ENCODE results near the gene APOLD1. TPM values are rescaled to one million over a fixed set of nuclear protein-coding genes. Genes with fewer than 3 reads are reported as not detected.
A peak's percentile ranks its signal among the peaks of the same experiment; 100 is the strongest.

Gene APOLD1
- total and polyA plus RNA-seq, 5 experiments from 2014 or later, result 0.14 to 4.3 (median 1.4) TPM

DNA sequence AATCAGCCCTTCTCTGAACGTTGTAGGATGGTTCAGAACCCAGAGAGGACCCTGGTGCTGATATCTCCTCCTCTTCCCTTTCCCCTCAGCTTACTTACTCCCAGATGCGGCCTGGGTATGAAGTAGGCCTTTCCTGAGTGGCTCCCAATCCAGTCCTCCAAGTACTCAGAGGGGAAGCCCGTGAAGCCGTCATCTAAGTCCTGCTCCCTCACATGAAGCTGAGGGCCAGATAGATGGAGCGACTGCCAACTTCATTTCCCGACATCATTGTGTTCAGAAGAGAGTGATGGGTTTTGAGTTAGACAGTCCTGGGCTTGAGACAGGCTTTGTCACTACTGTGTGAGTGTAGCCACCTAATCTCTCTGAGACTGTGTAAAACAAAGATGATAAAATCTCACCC, 2.7 kb downstream of the APOLD1 start:
- Mint-ChIP-seq H3K27me3 (no peaks in the 10 kb centered on the region), H3K36me3 (no peaks in the 10 kb centered on the region), H3K27ac (peak overlapping the region; percentile 79 to 99 (median 94)), H3K4me3 (peak overlapping the region; percentile 80 to 91 (median 86)), H3K4me1 (peaks cover 4 to 26% (median 20%) of the 10 kb centered on the region in 4 donors), H3K9me3 (no peaks in the 10 kb centered on the region)
- POLR2A ChIA-PET, result interaction anchor here (0.6 to 4.6 kb wide), 9 partner anchors 8 to 158 kb away, joined by 3 to 68 read pairs (median 7); partner anchors contain the start of gene DDX47
- DNase-seq, result no peak
- no peak for ATAC-seq

DNA sequence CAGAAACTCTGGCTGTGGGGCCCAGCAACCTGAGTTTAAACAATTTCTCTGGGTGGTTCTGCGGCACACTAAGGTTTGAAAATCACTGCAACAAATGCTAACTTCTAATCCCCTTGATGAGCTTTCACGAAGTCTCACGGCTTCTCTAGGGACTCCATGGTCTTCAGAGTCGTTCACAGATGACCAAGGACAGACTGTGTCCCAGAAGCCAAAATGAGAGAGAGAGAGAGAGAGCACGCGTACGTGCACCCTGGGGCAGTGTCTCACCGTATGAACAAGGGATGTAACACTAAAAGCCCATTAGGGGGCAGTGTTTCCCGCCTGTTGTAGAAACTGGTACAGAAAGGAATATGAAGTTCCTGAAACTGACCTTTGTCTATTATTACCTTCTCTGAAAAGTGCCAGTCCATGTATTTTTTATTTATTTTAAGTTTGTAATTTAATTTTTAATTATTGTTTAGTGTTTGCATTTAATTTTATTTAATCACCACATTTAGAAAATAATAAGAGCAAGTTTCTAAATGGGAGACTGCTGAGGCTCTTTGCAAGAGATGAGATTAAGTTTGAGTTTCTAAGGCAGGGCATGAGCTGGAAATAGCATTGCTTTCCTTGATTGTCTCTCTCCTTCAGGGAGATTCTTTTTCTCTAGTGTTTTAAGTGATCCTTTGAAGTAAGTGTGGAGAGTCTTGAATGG, 3.4 kb downstream of the APOLD1 start:
- peak; percentile 31 to 80 (median 58) for DNase-seq

DNA sequence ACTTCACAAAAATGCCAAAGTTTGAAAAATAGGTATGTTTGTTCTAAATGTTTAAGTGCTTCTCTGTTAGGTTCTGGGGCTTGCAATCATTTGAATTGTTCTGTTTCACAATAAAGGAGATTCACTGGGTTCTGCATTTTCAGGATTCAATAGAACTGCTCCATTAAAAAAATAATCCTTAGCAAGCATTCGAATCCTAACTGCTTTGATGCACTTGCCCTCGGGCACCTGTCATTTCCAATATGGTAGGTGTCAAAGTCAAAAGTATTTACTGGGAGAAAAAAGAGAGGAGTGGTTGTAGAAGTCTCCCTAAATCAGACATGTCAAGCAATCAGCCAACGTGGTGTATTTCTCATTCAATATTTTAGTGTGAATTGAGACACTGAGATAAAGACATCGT, 5.5 kb downstream of the APOLD1 start:
- Mint-ChIP-seq H3K9me3 (no peaks in the 10 kb centered on the region), H3K36me3 (no peaks in the 10 kb centered on the region), H3K27ac (no peak overlapping the region), H3K4me1 (peaks cover 4 to 24% (median 20%) of the 10 kb centered on the region in 4 donors), H3K4me3 (no peak overlapping the region), H3K27me3 (no peaks in the 10 kb centered on the region)
- ATAC-seq, result no peak
- no peak for DNase-seq
- POLR2A ChIA-PET, result interaction anchor here (4.6 kb wide), 2 partner anchors 13 to 23 kb away, joined by 32 to 68 read pairs; partner anchors contain the start of gene DDX47

More for the DNA sequence above, 3.4 kb downstream of the APOLD1 start:
- peak; percentile 55 to 71 for ATAC-seq
- POLR2A ChIA-PET, result interaction anchor here (0.6 to 4.6 kb wide), 7 partner anchors 16 to 432 kb away, joined by 3 to 68 read pairs (median 14); partner anchors contain the start of genes BORCS5 and DDX47
- Mint-ChIP-seq H3K9me3 (no peaks in the 10 kb centered on the region), H3K4me1 (peaks cover 4 to 26% (median 20%) of the 10 kb centered on the region in 4 donors), H3K27me3 (no peaks in the 10 kb centered on the region), H3K27ac (peak overlapping the region in 9 of 10 donors; percentile 83 to 99 (median 94)), H3K36me3 (no peaks in the 10 kb centered on the region), H3K4me3 (peak overlapping the region; percentile 68 to 91 (median 86))

DNA sequence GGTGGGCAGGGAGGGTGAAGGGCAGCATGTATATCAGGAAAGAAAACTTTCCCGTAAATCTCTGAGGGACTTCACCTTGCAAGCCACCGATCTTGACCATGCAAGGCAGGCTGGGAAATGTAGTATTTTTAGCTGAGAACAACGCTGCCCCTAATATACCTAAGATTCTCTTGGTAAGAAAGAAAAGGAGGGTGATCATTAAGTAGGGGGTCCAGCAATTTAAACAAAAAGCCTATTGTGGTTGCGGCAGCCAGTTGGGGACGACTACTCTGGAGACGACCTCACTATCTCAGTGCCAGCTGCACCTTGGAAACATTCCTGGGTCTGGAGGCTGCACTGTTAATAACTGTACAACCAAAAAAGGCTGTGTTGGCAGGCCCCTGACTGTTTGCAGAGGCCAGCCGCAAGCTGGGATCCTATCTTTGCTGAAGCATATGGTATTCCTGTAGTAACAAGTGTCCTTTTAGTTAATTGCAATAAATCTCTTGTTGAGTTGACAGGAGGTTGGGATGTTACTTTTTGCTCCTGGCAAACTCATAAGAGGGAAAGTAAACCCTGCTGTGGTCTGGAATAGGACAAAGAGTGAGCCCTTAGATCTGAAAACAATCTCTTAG, 6.4 kb downstream of the APOLD1 start:
- H3K9me3 Mint-ChIP-seq, result no peaks in the 10 kb centered on the region
- no peak overlapping the region for H3K4me3 Mint-ChIP-seq
- H3K27ac Mint-ChIP-seq, result peak overlapping the region in 2 of 10 donors; percentile 52
- no peaks in the 10 kb centered on the region for H3K36me3 Mint-ChIP-seq
- H3K4me1 Mint-ChIP-seq, result peaks cover 4 to 21% (median 17%) of the 10 kb centered on the region in 4 donors
- no peaks in the 10 kb centered on the region for H3K27me3 Mint-ChIP-seq
- no peak for ATAC-seq
- no peak for DNase-seq
- POLR2A ChIA-PET, result interaction anchor here (1.0 to 4.0 kb wide), 2 partner anchors 11 to 21 kb away, joined by 3 to 14 read pairs; partner anchors contain the start of gene DDX47

DNA sequence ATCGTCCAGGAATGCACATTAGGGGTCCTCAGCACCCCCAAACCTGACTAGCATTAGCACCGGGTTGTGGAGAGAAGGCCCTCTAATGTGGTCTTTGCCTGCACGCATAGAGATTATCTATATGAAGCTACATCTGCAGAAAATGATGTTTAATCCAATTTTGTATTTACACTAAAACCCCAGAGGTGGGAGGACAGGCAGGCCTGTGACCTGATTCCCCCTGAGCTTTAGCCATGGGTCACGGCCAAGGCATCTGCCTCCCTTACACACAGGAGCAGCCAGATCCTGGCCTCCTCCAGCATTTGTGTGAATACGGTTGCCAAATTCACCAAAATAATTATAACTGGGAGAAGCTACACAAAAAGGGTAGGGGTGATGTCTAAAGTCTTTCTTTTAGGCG, 7.0 kb downstream of the APOLD1 start:
- H3K4me3 Mint-ChIP-seq, result no peak overlapping the region
- H3K4me1 Mint-ChIP-seq, result peaks cover 4 to 19% (median 16%) of the 10 kb centered on the region in 4 donors
- no peaks in the 10 kb centered on the region for H3K9me3 Mint-ChIP-seq
- no peaks in the 10 kb centered on the region for H3K27me3 Mint-ChIP-seq
- DNase-seq, result no peak
- no peaks in the 10 kb centered on the region for H3K36me3 Mint-ChIP-seq
- no peak for ATAC-seq
- peak overlapping the region in 2 of 10 donors; percentile 33 to 52 for H3K27ac Mint-ChIP-seq
- POLR2A ChIA-PET, result interaction anchor here (0.6 to 4.0 kb wide), 3 partner anchors 10 to 307 kb away, joined by 3 to 14 read pairs (median 4); partner anchors contain the start of gene DDX47

DNA sequence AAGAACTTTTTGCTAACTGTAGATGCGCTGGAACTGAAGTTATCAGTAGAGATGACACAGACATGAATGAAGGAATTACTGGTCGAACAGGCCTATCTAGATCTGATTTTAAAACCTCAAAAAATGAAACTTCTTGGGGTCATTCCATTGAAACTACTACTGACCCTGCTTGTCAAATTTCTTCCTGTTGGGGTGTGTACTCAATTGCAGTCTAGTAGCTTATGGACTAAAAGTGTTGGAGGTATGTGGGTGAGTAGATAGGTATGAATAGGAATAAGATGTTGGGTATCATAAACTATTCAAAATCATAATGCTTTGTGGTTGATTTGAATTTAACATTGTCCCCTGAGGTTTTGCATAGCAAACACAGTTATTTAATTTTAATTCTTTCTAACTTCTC, 9.2 kb downstream of the APOLD1 start:
- no peak for DNase-seq
- ATAC-seq, result no peak
- Mint-ChIP-seq H3K4me1 (peaks cover 0 to 3% (median 0%) of the 10 kb centered on the region in 4 donors), H3K36me3 (no peaks in the 10 kb centered on the region), H3K27me3 (no peaks in the 10 kb centered on the region), H3K27ac (peak overlapping the region in 1 of 10 donors; percentile 29), H3K9me3 (no peaks in the 10 kb centered on the region), H3K4me3 (no peak overlapping the region)
- POLR2A ChIA-PET, result interaction anchor here (4.0 kb wide), 1 partner anchor 18 kb away, joined by 14 read pairs; the partner anchor contains the start of gene DDX47

DNA sequence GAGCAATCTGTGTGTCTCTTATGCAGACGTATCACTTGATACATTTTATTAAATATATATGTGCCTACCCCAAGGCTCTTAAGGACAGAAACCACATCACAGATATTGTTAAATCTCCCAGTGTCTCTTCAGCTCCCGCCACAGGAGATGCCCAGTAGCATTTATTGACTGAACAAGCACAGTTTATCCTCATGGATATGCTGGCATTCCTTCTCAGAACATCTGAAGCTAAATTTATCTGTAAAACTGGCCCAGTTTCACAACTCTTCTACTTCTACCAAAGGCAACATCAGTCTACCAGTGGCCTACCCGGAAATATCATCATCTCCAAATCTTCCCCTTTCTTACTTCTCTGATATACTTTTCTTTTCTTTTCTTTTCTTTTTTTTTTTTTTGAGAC, 10.7 kb downstream of the APOLD1 start:
- ATAC-seq, result no peak
- POLR2A ChIA-PET, result interaction anchor here (0.6 to 0.8 kb wide), 3 partner anchors 10 to 302 kb away, joined by 3 to 4 read pairs (median 3); no protein-coding TSS in a partner anchor
- peaks cover 0 to 3% (median 0%) of the 10 kb centered on the region in 4 donors for H3K4me1 Mint-ChIP-seq
- no peaks in the 10 kb centered on the region for H3K27me3 Mint-ChIP-seq
- H3K36me3 Mint-ChIP-seq, result no peaks in the 10 kb centered on the region
- no peaks in the 10 kb centered on the region for H3K9me3 Mint-ChIP-seq
- no peak for DNase-seq
- peak overlapping the region in 2 of 10 donors; percentile 12 to 35 for H3K27ac Mint-ChIP-seq
- no peak overlapping the region for H3K4me3 Mint-ChIP-seq

DNA sequence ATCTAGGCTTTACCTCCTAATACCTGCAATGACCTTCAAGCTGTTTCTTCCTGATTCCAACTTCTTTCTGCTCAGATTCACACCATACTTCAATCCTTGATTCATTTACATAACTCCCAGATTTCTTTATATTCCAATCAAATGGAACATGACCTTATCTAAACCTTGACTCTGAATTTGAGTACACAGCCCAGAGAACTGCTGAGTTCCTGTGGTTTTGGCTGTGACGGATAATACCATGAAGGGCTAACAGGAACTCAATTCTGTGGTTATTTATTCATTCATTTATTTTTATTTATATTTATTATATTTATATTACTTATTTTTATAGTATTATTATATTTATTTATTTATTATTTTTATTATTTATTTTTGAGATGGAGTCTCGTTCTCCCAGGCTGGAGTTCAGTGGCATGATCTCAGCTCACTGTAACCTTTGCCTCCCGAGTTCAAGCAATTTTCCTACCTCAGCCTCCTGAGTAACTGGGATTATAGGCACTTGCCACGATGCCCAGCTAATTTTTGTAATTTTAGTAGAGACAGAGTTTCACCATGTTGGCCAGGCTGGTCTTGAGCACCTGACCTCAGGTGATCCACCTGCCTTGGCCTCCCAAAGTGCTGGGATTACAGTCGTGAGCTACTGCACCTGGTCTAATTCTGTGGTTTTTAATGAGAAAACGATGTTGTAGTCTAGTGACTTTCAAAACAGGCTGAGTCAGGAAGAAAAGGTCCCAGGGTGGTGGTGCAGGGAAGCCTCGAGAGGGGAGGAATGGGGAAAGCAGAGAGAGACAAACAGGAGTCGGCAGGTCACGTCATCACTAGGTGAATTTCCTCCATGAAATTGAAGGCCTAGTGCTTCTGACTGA, 11.7 kb downstream of the APOLD1 start:
- Mint-ChIP-seq H3K27me3 (no peaks in the 10 kb centered on the region), H3K27ac (peak overlapping the region in 3 of 10 donors; percentile 26 to 72 (median 35)), H3K36me3 (no peaks in the 10 kb centered on the region), H3K9me3 (no peaks in the 10 kb centered on the region), H3K4me3 (no peak overlapping the region), H3K4me1 (peaks cover 1 to 5% (median 3%) of the 10 kb centered on the region in 4 donors)
- DNase-seq, result no peak
- no peak for ATAC-seq
- POLR2A ChIA-PET, result interaction anchor here (1.9 kb wide), 1 partner anchor 10 kb away, joined by 7 read pairs; no protein-coding TSS in a partner anchor

DNA sequence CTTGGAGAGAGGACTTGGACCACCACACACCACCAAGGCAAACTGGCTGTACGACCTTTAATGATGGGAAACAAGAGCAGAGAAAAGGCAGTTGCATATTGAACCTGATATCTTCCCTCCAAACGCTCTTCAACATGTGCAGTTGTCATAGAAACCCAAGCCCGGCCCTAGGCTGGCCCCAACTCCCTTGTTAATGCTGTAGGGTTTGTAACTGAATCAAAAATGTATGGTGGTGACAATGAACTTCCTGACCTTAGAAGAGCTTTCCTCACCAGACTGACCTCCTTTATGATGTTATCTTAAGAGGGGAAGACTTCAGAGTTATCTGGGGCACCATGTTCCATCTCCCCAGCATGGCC, 12.3 kb downstream of the APOLD1 start:
- ATAC-seq (no peak), DNase-seq (no peak)
- Mint-ChIP-seq H3K4me3 (peak overlapping the region in 1 of 10 donors; percentile 10), H3K4me1 (peaks cover 4 to 11% (median 8%) of the 10 kb centered on the region in 4 donors), H3K36me3 (no peaks in the 10 kb centered on the region), H3K27ac (peak overlapping the region in 1 of 10 donors; percentile 21), H3K9me3 (no peaks in the 10 kb centered on the region), H3K27me3 (no peaks in the 10 kb centered on the region)
- POLR2A ChIA-PET, result interaction anchor here (0.6 to 1.9 kb wide), 2 partner anchors 11 to 32 kb away, joined by 3 to 7 read pairs; no protein-coding TSS in a partner anchor

DNA sequence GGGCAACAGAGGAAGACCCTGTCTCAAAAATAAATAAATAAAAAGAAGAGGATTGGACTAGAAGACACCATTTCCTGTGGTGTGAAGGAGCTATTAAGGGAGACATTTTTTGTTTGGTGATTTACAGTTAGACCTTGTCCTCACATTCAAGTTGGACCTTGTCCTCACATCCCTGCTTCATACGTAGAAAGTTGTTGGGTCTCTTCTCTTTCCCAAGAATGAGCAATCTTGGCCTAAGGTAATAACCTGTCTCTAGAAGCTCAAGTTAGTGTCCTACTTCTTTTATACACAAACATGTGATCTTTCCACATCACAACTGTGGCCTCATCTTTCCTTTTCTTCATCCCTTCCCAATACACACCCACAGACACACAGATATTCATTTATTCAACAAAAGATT, 13.0 kb downstream of the APOLD1 start:
- Mint-ChIP-seq H3K4me3 (no peak overlapping the region), H3K4me1 (peaks cover 7 to 18% (median 14%) of the 10 kb centered on the region in 4 donors), H3K27me3 (no peaks in the 10 kb centered on the region), H3K36me3 (no peaks in the 10 kb centered on the region), H3K9me3 (no peaks in the 10 kb centered on the region), H3K27ac (peak overlapping the region in 1 of 10 donors; percentile 1)
- ATAC-seq (no peak), DNase-seq (no peak)
- POLR2A ChIA-PET, result interaction anchor here (0.6 to 1.9 kb wide), 2 partner anchors 11 to 32 kb away, joined by 3 to 7 read pairs; no protein-coding TSS in a partner anchor

DNA sequence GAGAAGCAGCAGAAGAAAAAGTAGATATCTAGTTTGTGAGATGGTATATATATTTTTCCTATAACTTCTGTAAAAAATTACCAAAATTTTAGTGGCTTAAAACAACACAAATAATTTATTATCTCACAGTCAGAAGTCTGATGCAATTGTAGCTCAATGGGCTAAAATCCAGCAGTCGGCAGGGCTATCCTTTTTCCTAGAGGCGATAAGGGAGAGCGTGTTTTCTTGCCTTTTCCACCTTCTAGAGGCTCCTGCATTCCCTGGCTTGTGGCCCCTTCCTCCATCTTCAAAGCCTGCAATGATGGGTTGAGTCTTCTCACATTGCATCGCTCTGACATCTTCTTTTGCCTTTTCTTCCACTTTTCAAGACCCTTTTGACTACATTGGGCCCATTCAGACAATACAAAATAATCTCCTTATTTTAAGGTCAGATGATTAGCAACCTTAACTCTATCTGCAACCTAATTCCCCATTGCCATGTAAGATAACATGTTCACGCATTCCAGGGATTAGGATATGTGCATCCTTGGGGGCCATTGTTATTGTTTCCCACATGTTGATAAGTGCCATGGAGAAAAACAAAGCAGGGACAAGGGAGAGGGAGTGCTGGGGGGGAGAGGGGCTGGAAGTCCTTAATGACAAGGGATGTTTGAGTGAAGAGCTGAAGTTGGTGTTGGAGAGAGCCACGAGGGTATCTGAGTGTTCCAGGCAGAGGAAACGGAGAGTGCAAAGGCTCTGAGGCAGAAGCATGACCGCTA, 13.9 kb downstream of the APOLD1 start:
- Mint-ChIP-seq H3K36me3 (no peaks in the 10 kb centered on the region), H3K9me3 (no peaks in the 10 kb centered on the region), H3K27me3 (no peaks in the 10 kb centered on the region), H3K4me3 (no peak overlapping the region), H3K27ac (peak overlapping the region in 3 of 10 donors; percentile 13 to 33 (median 15)), H3K4me1 (peaks cover 7 to 26% (median 14%) of the 10 kb centered on the region in 4 donors)
- POLR2A ChIA-PET, result no interaction called here
- DNase-seq, result no peak
- ATAC-seq, result no peak
